DOHH2 (cell line): ENCODE data around the gene CDH18.
"Not testable (repeated sequence)": the region's sequence is repeated elsewhere in the genome, so short reads cannot be mapped to it uniquely, and the experiment has no call there.

Source experiments
- EZH2phosphoT487 ChIP-seq: fragments of 200-600 bp; sonication (generic); IDR thresholded peaks from 2 replicates; pipeline ENCODE4 v1.6.1; 2017; ENCODE audit warnings: borderline replicate concordance, mild to moderate bottlenecking, antibody characterized with exemption, low read length, moderate library complexity, mixed read lengths
- TF ChIP-seq, protein P1 (sequence below): fragments of 200-600 bp; sonication (generic); IDR thresholded peaks from one replicate; pipeline ENCODE4 v1.5.1; 2014; ENCODE audit warnings: antibody characterized with exemption, mild to moderate bottlenecking, low read depth, low read length; ENCODE audit not compliant: poor library complexity, severe bottlenecking

DNA sequence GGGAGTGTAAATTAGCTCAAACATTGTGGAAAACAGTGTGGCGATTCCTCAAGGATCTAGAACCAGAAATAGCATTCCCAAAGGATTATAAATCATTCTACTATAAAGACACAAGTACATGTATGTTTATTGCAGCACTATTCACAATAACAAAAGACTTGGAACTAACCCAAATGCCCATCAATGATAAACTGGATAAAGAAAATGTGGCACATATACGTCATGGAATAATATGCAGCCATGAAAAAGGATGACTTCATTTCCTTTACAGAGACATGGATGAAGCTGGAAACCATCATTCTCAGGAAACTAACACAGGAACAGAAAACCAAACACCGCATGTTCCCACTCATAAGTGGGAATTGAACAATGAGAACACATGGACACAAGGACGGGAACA lies 175.3 kb downstream of the CDH18 start:
- TF ChIP-seq, protein P1, sequence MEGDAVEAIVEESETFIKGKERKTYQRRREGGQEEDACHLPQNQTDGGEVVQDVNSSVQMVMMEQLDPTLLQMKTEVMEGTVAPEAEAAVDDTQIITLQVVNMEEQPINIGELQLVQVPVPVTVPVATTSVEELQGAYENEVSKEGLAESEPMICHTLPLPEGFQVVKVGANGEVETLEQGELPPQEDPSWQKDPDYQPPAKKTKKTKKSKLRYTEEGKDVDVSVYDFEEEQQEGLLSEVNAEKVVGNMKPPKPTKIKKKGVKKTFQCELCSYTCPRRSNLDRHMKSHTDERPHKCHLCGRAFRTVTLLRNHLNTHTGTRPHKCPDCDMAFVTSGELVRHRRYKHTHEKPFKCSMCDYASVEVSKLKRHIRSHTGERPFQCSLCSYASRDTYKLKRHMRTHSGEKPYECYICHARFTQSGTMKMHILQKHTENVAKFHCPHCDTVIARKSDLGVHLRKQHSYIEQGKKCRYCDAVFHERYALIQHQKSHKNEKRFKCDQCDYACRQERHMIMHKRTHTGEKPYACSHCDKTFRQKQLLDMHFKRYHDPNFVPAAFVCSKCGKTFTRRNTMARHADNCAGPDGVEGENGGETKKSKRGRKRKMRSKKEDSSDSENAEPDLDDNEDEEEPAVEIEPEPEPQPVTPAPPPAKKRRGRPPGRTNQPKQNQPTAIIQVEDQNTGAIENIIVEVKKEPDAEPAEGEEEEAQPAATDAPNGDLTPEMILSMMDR, result not testable (repeated sequence)
- TF ChIP-seq EZH2phosphoT487, result not testable (repeated sequence)
